A549 (cell line): ENCODE results near the gene ALPI.

ENCODE experiments used
- CBX8 ChIP-seq: fragments of 200-600 bp; sonication (generic); IDR thresholded peaks from 2 replicates; pipeline ENCODE4 v1.6.1; 2016
- CTCF ChIP-seq: fragments of >200 bp; sonication (Bioruptor Twin); formaldehyde crosslinking; IDR thresholded peaks from 3 replicates; pipeline ENCODE4 v1.5.1; 2016
- EP300 ChIP-seq, 2 experiments: fragments of >200 bp; sonication (Bioruptor Twin); formaldehyde crosslinking; IDR thresholded peaks; 2 replicates in 1 of 2; 3 replicates in 1 of 2; pipeline ENCODE4 v1.6.1; 2016 to 2017
- JUN ChIP-seq, 2 experiments: fragments of >200 bp; sonication (Bioruptor Twin); formaldehyde crosslinking; IDR thresholded peaks; 2 replicates in 1 of 2; 3 replicates in 1 of 2; pipeline ENCODE4 v1.6.1; 2016 to 2017
- RAD21 ChIP-seq, 2 experiments: fragments of >200 bp in 1 of 2; sonication (Bioruptor Twin) in 1 of 2; formaldehyde crosslinking in 1 of 2; IDR thresholded peaks in 1 of 2; conservative IDR thresholded peaks in 1 of 2; 2 replicates in 1 of 2; 3 replicates in 1 of 2; pipeline ENCODE4 v1.6.1; 2012 to 2018; ENCODE audit warnings: inconsistent platforms in 1 of 2
- SREBF2 ChIP-seq: fragments of 450-650 bp; IDR thresholded peaks from 2 replicates; pipeline ENCODE4 v1.6.1; 2014; ENCODE audit warnings: mild to moderate bottlenecking, moderate library complexity

GRCh38 chr2:232435375-232435648 lies 20.6 kb upstream of the ALPI start:
- TF ChIP-seq CTCF (no peak), SREBF2 (no peak), RAD21 (conservative IDR thresholded peaks at IDR 0.05 in 1 of 2, IDR thresholded peaks at IDR 0.05 in 1 of 2) (no peak), CBX8 (no peak), EP300 (IDR thresholded peaks at IDR 0.05) (no peak), JUN (IDR thresholded peaks at IDR 0.05) (no peak)
